NT2/D1 (cell line): ENCODE results near the gene MRPS9.

ENCODE experiments used
- SUZ12 ChIP-seq: IDR thresholded peaks from 2 replicates; pipeline ENCODE4 v1.6.1; 2011; ENCODE audit not compliant: insufficient read length, insufficient read depth; ENCODE audit errors: extremely low read depth
- YY1 ChIP-seq: IDR thresholded peaks from 2 replicates; pipeline ENCODE4 v1.6.1; 2011; ENCODE audit not compliant: insufficient read length, insufficient read depth
- ZNF274 ChIP-seq: IDR thresholded peaks from 2 replicates; pipeline ENCODE4 v1.6.1; 2011; ENCODE audit warnings: mild to moderate bottlenecking, low read depth, low read length

DNA sequence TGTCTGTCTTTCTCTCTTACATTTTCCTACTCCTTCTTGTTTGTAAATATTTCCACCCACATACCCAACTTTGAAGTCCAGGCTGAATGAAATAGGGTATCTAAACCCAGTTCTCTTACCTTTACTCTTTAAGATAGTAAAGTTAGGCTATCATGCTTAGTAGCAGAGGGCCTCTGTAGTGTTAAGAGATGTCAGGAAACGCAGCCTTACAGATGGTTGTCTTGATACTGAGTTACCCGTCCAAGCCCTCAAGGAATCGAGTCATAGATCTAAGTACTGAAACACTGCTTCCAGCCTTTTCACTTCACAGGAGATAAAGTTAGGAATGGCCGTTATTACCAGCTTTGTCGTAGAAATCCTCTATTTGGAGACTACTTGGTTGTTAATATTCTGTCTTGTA, 24.3 kb downstream of the MRPS9 start:
- TF ChIP-seq YY1 (no peak), SUZ12 (no peak), ZNF274 (no peak)
